Measurements from ENCODE around the gene PPP6R2. TPM values are rescaled to one million over a fixed set of nuclear protein-coding genes. Genes with fewer than 3 reads are reported as not detected.

PPP6R2 gene, protein sequence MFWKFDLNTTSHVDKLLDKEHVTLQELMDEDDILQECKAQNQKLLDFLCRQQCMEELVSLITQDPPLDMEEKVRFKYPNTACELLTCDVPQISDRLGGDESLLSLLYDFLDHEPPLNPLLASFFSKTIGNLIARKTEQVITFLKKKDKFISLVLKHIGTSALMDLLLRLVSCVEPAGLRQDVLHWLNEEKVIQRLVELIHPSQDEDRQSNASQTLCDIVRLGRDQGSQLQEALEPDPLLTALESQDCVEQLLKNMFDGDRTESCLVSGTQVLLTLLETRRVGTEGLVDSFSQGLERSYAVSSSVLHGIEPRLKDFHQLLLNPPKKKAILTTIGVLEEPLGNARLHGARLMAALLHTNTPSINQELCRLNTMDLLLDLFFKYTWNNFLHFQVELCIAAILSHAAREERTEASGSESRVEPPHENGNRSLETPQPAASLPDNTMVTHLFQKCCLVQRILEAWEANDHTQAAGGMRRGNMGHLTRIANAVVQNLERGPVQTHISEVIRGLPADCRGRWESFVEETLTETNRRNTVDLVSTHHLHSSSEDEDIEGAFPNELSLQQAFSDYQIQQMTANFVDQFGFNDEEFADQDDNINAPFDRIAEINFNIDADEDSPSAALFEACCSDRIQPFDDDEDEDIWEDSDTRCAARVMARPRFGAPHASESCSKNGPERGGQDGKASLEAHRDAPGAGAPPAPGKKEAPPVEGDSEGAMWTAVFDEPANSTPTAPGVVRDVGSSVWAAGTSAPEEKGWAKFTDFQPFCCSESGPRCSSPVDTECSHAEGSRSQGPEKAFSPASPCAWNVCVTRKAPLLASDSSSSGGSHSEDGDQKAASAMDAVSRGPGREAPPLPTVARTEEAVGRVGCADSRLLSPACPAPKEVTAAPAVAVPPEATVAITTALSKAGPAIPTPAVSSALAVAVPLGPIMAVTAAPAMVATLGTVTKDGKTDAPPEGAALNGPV
- 10 to 100 TPM; 54.0 to 76.2 (median 64.7) TPM for total RNA-seq
- polyA plus RNA-seq: 10 to 100 TPM; 23.6 to 48.7 (median 27.8) TPM
- long read RNA-seq, donor 1, full-length matches to known transcripts: 7 of 7 reads
- long read RNA-seq, donor 1, partial matches to known transcripts: 0 of 7 reads
- long read RNA-seq, donor 1, other reads (novel, unspliced or antisense): 0 of 7 reads
- long read RNA-seq, donor 2, full-length matches to known transcripts: 5 of 10 reads
- long read RNA-seq, donor 2, partial matches to known transcripts: 5 of 10 reads
- long read RNA-seq, donor 2, other reads (novel, unspliced or antisense): 0 of 10 reads

GRCh38 chr22:50342651-50343540, at the start of gene PPP6R2:
TSS of gene PPP6R2 (plus strand) at chr22:50343327. CDS start at chr22:50393909, 50,582 bp downstream.
- peak within 1 kb of the TSS; percentile 64 to 95 (median 71) for H3K4me3 ChIP-seq
- 0 to 1% (median 1%) methylated on average over 27 to 87 of the region's 87 CpGs for WGBS, 5 donors
- H3K27me3 ChIP-seq (replicated peaks in 1 of 7): no peaks in the 10 kb centered on the region
- no peaks in the 10 kb centered on the region for H3K9me3 ChIP-seq
- peaks cover 0 to 13% (median 0%) of the 10 kb centered on the region in 6 donors for H3K36me3 ChIP-seq
- peak within 1 kb of the TSS; percentile 37 to 93 (median 87) for H3K27ac ChIP-seq
- H3K4me1 ChIP-seq: peaks cover 4 to 36% (median 28%) of the 10 kb centered on the region in 6 donors
- peak; percentile 63 to 73 (median 72) for TF ChIP-seq POLR2AphosphoS5 (IDR thresholded peaks at IDR 0.05)
- TF ChIP-seq, protein P1, sequence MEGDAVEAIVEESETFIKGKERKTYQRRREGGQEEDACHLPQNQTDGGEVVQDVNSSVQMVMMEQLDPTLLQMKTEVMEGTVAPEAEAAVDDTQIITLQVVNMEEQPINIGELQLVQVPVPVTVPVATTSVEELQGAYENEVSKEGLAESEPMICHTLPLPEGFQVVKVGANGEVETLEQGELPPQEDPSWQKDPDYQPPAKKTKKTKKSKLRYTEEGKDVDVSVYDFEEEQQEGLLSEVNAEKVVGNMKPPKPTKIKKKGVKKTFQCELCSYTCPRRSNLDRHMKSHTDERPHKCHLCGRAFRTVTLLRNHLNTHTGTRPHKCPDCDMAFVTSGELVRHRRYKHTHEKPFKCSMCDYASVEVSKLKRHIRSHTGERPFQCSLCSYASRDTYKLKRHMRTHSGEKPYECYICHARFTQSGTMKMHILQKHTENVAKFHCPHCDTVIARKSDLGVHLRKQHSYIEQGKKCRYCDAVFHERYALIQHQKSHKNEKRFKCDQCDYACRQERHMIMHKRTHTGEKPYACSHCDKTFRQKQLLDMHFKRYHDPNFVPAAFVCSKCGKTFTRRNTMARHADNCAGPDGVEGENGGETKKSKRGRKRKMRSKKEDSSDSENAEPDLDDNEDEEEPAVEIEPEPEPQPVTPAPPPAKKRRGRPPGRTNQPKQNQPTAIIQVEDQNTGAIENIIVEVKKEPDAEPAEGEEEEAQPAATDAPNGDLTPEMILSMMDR (IDR thresholded peaks at IDR 0.05 in 8 of 11, conservative IDR thresholded peaks at IDR 0.05 in 3 of 11): peak in 5 of 11 experiments; percentile 8 to 53 (median 12)
- TF ChIP-seq POLR2A (IDR thresholded peaks at IDR 0.05): peak in 1 of 3 donors; percentile 19
- DNase-seq: peak; percentile 97
- intact Hi-C loops (cut with DNase I; ENCODE audit: low total_unique reads): loop anchor here (5.0 to 10.0 kb wide), 2 partner anchors 91 to 132 kb away; partner anchors contain the start of genes HDAC10 and SBF1

- TF ChIP-seq POLR2A (IDR thresholded peaks at IDR 0.05) (no peak), POLR2AphosphoS5 (IDR thresholded peaks at IDR 0.05) (peak; percentile 69 to 85 (median 85))
- TF ChIP-seq, protein P1 (IDR thresholded peaks at IDR 0.05 in 8 of 11, conservative IDR thresholded peaks at IDR 0.05 in 3 of 11): peak in 2 of 11 experiments; percentile 22
- Histone ChIP-seq H3K9me3 (no peaks in the 10 kb centered on the region), H3K36me3 (peaks cover 0 to 35% (median 17%) of the 10 kb centered on the region in 6 donors), H3K4me1 (peaks cover 56 to 100% (median 93%) of the 10 kb centered on the region in 6 donors), H3K27me3 (replicated peaks in 1 of 7) (peaks cover 0 to 76% (median 7%) of the 10 kb centered on the region in 7 donors), H3K4me3 (peak overlapping the region in 7 of 8 donors; percentile 17 to 57 (median 23)), H3K27ac (peak overlapping the region; percentile 42 to 96 (median 76))
- DNase-seq: peak; percentile 88
- intact Hi-C loops (cut with DNase I; ENCODE audit: low total_unique reads): no loop called here
- WGBS, 5 donors: 5 to 15% (median 9%) methylated on average over 18 to 42 of the region's 42 CpGs
These were observed 49.4 kb upstream of the PPP6R2 start for GRCh38 chr22:50293441-50294318.

All from spleen (tissue), 13 donors.